Measurements from ENCODE around the gene JAKMIP1.

Gene JAKMIP1

DNA sequence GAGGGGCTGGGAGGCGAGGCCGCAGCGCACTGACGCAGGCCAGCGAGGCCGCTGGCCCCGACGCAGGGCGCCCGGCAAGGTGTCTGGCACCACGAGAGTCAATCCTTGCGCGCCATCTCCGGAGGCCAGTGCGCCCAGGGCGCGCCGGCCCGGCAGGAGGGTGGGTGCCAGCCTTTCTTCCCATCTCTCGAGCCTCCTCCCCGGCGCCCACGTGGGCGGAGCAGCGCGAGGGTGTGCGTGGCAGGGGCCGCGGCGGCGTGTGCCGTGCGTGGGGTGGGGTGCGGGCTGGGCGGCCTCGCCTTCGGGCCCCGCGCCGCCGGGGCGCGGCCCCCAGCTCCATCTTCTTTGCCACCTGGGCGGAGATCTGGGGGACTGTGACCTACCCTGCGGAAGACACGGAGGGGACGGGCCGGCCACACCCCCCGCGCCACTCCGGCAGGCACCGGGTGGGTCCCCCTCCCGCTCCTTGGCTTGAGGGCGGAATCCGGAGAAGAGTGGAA lies 877 bp downstream of the JAKMIP1 start:
- DNase-seq = no peak

- peak; percentile 14 for DNase-seq
These were observed 1.5 kb downstream of the JAKMIP1 start for GRCh38 chr4:6198768-6199421.

- DNase-seq = no peak
These were observed 2.1 kb downstream of the JAKMIP1 start for GRCh38 chr4:6198278-6198677.

- no peak for DNase-seq
These were observed 2.7 kb downstream of the JAKMIP1 start for GRCh38 chr4:6197433-6198174.

GRCh38 chr4:6196871-6197270 lies 3.5 kb downstream of the JAKMIP1 start:
- no peak for DNase-seq

GRCh38 chr4:6196324-6196723 lies 4.0 kb downstream of the JAKMIP1 start:
- DNase-seq = no peak

GRCh38 chr4:6195602-6196319 lies 4.6 kb downstream of the JAKMIP1 start:
- DNase-seq = peak; percentile 66

- no peak for DNase-seq
These were observed 5.7 kb downstream of the JAKMIP1 start for GRCh38 chr4:6194458-6195195.

- no peak for DNase-seq
These were observed 7.0 kb downstream of the JAKMIP1 start for GRCh38 chr4:6193399-6193798.

DNA sequence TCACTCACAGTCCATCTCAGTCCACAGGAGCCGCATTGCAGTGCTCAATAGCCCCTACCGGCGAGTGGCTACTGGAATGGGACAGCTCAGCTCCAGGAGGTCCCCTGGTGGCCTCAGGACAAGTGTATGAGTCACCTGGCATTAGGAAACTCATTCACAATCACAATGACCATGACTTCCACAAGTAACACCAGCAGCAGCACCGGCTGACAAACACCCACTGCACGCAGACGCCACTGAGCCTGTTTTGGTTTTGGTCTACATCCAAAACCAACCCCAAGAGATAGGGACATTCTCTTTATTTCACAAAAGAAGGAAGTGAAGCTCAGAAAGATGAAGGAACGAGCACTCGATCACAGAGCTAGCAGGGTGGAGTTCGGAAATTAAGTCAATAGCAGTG lies 8.1 kb downstream of the JAKMIP1 start:
- no peak for DNase-seq

GRCh38 chr4:6191448-6192130 lies 8.8 kb downstream of the JAKMIP1 start:
- no peak for DNase-seq

DNA sequence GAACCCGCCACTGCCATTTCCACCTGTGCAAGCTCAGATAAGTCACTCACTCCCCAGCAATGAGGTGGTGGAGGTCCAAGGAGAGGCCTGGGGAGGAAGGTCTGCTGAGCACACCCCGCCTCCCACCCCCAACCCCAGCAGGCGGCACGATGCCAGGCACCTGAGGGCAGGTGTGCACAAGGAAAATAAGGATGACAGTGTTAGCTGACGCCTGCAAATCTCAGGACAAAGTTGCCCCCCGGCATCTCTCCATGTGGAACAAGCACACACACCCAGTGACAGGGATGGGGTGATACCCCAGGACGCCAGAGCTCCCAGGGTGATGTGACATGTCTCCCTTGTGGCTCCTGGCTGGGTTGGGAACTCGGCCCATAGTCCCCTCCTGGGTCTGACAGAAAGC lies 9.9 kb downstream of the JAKMIP1 start:
- no peak for DNase-seq

- no peak for DNase-seq
These were observed 10.8 kb downstream of the JAKMIP1 start for GRCh38 chr4:6189511-6189910.

DNA sequence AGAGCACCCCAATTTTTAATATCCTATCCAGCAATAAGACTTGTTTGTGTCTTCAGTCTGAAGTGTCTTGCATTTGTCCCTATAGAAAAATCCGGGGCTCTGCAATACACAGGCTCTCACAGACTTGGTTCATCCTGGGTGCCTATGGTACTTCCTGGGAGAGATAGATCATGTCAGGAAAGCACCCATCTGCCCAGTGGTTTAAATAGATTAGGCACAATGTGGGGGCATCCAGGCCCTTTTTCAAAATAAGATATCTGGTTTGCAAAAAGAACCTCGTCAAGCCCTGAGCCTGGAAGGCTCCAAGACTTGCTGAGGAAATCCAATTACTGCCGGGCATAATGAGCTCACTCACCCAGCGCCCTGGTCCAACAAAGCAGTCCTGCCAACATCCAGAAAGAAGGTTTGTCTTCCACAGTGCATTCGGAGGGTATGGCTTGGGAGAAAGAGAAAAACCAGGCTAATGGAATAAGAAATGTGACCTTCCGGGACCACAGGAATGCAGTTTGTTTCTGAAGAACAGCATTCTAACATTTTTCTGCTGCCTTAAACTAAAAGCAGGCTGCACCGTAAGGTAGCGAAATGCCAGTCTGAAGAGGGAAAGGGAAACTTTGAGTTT lies 11.6 kb downstream of the JAKMIP1 start:
- no peak for DNase-seq

- no peak for DNase-seq
These were observed 16.2 kb downstream of the JAKMIP1 start for GRCh38 chr4:6184169-6184568.

- DNase-seq = no peak
These were observed 16.6 kb downstream of the JAKMIP1 start for GRCh38 chr4:6183740-6184139.

DNA sequence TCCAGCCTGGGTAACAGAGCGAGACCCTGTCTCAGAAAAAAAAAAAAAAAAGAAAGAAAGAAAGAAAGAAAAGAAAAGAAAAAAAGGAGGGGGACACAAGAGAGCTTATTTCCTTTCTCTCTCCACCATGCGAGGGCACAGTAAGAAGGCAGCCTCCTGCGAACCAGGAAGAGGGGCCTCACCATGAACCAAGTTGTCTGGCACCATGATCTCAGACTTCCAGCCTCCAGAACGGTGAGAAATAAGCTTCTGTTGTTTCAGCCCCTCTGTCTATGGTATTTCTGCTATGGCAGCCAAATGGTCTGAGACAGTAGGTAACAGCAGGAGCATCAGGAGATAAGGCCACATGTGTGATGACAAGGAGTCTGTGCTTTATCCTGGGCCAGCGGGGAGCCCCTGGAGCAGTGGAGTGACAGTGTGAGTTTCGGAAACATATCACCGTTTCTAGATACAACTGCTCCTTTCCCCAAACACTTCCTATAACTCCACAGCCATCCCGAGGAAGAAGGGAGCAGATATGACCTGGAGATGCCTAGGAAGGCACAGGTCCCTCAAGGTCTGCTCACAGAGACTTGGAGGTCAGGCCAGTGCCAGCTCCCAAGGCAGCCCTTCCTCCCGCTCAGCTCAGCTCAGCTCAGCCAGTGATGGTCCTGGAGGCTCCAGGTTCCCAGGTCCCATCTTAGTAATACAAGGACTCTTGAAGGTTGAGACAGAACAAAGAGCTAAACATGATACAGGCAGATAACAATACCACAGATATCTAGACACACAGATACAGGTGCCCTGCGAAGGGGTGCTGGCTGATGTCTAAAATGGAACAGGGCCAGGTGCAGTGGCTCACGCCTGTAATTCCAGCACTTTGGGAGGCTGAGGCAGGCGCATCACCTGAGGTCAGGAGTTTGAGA lies 17.7 kb downstream of the JAKMIP1 start:
- no peak for DNase-seq

GRCh38 chr4:6180841-6181631 lies 19.3 kb downstream of the JAKMIP1 start:
- DNase-seq = no peak

GRCh38 chr4:6179362-6179761 lies 21.0 kb downstream of the JAKMIP1 start:
- DNase-seq = no peak

- no peak for DNase-seq
These were observed 21.6 kb downstream of the JAKMIP1 start for GRCh38 chr4:6178757-6179156.
